Breast epithelium (tissue), 3 donors: Measurements from ENCODE around the gene VPS18.

Experiments used
- CTCF ChIP-seq, 3 donors: fragments of 450-650 bp; IDR thresholded peaks; one replicate each; pipeline ENCODE4 v1.5.1; 2016 to 2017; ENCODE audit warnings: antibody characterized with exemption in 3 of 3, mild to moderate bottlenecking in 3 of 3, moderate library complexity in 3 of 3
- POLR2A ChIP-seq: fragments of 450-650 bp; IDR thresholded peaks from one replicate; pipeline ENCODE4 v1.6.1; 2016; ENCODE audit warnings: antibody characterized with exemption, mild to moderate bottlenecking, moderate library complexity

GRCh38 chr15:40881351-40881750 is 12.9 kb upstream of the VPS18 start:
- TF ChIP-seq CTCF (IDR thresholded peaks at IDR 0.05), result no peak
- no peak for TF ChIP-seq POLR2A
